ENCODE data around the gene LONP1. TPM values are rescaled to one million over a fixed set of nuclear protein-coding genes. Genes with fewer than 3 reads are reported as not detected.

Gene LONP1
- total and polyA plus RNA-seq, 4 donors = 32.3 to 83.9 (median 57.5) TPM

DNA sequence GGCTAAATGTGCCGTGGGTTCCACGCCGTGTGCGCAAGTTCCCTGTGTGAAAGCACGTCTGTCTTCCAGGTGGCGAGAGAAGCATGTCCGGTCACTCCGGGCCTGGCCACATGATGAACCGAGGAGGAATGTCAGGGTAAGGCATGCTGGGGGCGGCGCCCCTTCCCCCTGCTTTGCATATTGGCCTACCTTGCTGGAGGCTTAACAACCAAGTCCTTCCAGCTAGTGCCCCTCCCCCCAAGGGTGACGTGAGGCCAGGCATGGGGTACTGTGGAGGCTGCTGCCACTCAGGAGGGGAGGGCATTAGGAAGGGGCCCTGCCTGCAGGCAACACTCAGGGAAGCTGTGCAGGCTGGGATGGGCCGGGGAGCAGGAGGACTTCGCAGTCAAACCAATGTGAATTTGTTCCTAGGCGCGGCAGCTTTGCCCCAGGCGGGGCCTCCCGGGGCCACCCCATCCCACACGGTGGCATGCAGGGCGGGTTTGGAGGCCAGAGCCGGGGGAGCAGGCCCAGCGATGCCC, 52.1 kb downstream of the LONP1 start:
- H3K9ac ChIP-seq (ENCODE audit: low read depth in 1 of 2, low read length in 2 of 2) = no peak overlapping the region
- peaks cover 26 to 69% (median 49%) of the 10 kb centered on the region in 4 donors for H3K36me3 ChIP-seq (ENCODE audit: control insufficient read depth in 4 of 4, insufficient read depth in 3 of 4, low read depth in 1 of 4, low read length in 3 of 4)
- peaks cover 2 to 21% (median 13%) of the 10 kb centered on the region in 4 donors for H3K4me1 ChIP-seq (ENCODE audit: control insufficient read depth in 4 of 4, insufficient read depth in 4 of 4, low read length in 3 of 4)
- H3K27me3 ChIP-seq (ENCODE audit: control insufficient read depth in 4 of 4, insufficient read depth in 4 of 4, low read length in 3 of 4) = no peaks in the 10 kb centered on the region
- no peak overlapping the region for H3K27ac ChIP-seq (ENCODE audit: low read depth in 1 of 2, low read length in 2 of 2)
- no peak for DNase-seq (ENCODE audit: low spot score)
- H3K4me3 ChIP-seq (ENCODE audit: low read depth in 1 of 3, low read length in 3 of 3) = no peak overlapping the region
- no peaks in the 10 kb centered on the region for H3K9me3 ChIP-seq (ENCODE audit: control insufficient read depth in 4 of 4, low read length in 3 of 4)
- 93% methylated on average over 22 of the region's 22 CpGs for WGBS
- TF ChIP-seq SP1 (IDR thresholded peaks at IDR 0.05) (no peak), YY1 (IDR thresholded peaks at IDR 0.05) (no peak), TAF1 (conservative IDR thresholded peaks at IDR 0.05) (no peak), HNF4A (conservative IDR thresholded peaks at IDR 0.05) (no peak), JUND (IDR thresholded peaks at IDR 0.05) (no peak), NR2F2 (IDR thresholded peaks at IDR 0.05) (no peak), RAD21 (IDR thresholded peaks at IDR 0.05) (no peak), RXRA (IDR thresholded peaks at IDR 0.05) (no peak), FOXA2 (IDR thresholded peaks at IDR 0.05) (no peak), GABPA (IDR thresholded peaks at IDR 0.05 in 1 of 2, conservative IDR thresholded peaks at IDR 0.05 in 1 of 2) (no peak), FOXA1 (IDR thresholded peaks at IDR 0.05) (no peak), HNF4G (IDR thresholded peaks at IDR 0.05) (no peak), EGR1 (IDR thresholded peaks at IDR 0.05; ENCODE audit: low read depth in 2 of 2) (no peak)
- TF ChIP-seq, protein P1, sequence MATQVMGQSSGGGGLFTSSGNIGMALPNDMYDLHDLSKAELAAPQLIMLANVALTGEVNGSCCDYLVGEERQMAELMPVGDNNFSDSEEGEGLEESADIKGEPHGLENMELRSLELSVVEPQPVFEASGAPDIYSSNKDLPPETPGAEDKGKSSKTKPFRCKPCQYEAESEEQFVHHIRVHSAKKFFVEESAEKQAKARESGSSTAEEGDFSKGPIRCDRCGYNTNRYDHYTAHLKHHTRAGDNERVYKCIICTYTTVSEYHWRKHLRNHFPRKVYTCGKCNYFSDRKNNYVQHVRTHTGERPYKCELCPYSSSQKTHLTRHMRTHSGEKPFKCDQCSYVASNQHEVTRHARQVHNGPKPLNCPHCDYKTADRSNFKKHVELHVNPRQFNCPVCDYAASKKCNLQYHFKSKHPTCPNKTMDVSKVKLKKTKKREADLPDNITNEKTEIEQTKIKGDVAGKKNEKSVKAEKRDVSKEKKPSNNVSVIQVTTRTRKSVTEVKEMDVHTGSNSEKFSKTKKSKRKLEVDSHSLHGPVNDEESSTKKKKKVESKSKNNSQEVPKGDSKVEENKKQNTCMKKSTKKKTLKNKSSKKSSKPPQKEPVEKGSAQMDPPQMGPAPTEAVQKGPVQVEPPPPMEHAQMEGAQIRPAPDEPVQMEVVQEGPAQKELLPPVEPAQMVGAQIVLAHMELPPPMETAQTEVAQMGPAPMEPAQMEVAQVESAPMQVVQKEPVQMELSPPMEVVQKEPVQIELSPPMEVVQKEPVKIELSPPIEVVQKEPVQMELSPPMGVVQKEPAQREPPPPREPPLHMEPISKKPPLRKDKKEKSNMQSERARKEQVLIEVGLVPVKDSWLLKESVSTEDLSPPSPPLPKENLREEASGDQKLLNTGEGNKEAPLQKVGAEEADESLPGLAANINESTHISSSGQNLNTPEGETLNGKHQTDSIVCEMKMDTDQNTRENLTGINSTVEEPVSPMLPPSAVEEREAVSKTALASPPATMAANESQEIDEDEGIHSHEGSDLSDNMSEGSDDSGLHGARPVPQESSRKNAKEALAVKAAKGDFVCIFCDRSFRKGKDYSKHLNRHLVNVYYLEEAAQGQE (IDR thresholded peaks at IDR 0.05) = no peak
- TF ChIP-seq, protein P2, sequence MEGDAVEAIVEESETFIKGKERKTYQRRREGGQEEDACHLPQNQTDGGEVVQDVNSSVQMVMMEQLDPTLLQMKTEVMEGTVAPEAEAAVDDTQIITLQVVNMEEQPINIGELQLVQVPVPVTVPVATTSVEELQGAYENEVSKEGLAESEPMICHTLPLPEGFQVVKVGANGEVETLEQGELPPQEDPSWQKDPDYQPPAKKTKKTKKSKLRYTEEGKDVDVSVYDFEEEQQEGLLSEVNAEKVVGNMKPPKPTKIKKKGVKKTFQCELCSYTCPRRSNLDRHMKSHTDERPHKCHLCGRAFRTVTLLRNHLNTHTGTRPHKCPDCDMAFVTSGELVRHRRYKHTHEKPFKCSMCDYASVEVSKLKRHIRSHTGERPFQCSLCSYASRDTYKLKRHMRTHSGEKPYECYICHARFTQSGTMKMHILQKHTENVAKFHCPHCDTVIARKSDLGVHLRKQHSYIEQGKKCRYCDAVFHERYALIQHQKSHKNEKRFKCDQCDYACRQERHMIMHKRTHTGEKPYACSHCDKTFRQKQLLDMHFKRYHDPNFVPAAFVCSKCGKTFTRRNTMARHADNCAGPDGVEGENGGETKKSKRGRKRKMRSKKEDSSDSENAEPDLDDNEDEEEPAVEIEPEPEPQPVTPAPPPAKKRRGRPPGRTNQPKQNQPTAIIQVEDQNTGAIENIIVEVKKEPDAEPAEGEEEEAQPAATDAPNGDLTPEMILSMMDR (IDR thresholded peaks at IDR 0.05; ENCODE audit: low read depth, low read length, missing input control) = no peak
- TF ChIP-seq, protein P3, sequence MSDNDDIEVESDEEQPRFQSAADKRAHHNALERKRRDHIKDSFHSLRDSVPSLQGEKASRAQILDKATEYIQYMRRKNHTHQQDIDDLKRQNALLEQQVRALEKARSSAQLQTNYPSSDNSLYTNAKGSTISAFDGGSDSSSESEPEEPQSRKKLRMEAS (IDR thresholded peaks at IDR 0.05) = no peak
- TF ChIP-seq, protein P4, sequence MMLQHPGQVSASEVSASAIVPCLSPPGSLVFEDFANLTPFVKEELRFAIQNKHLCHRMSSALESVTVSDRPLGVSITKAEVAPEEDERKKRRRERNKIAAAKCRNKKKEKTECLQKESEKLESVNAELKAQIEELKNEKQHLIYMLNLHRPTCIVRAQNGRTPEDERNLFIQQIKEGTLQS (IDR thresholded peaks at IDR 0.05) = no peak
- TF ChIP-seq, protein P5, sequence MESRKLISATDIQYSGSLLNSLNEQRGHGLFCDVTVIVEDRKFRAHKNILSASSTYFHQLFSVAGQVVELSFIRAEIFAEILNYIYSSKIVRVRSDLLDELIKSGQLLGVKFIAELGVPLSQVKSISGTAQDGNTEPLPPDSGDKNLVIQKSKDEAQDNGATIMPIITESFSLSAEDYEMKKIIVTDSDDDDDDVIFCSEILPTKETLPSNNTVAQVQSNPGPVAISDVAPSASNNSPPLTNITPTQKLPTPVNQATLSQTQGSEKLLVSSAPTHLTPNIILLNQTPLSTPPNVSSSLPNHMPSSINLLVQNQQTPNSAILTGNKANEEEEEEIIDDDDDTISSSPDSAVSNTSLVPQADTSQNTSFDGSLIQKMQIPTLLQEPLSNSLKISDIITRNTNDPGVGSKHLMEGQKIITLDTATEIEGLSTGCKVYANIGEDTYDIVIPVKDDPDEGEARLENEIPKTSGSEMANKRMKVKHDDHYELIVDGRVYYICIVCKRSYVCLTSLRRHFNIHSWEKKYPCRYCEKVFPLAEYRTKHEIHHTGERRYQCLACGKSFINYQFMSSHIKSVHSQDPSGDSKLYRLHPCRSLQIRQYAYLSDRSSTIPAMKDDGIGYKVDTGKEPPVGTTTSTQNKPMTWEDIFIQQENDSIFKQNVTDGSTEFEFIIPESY (IDR thresholded peaks at IDR 0.05) = no peak

Measured in liver (tissue), 9 donors.